GM04503 (cell line): ENCODE results near the gene WDR64.

Experiments used
- DNase-seq: peaks from one replicate; pipeline ENCODE4 v3.0.0-alpha.2; 2012; ENCODE audit warnings: low read depth

WDR64 gene

GRCh38 chr1:241631674-241632073 lies 20.4 kb upstream of the WDR64 start:
- no peak for DNase-seq

GRCh38 chr1:241632987-241633386 lies 19.1 kb upstream of the WDR64 start:
- no peak for DNase-seq

GRCh38 chr1:241635556-241636152 lies 16.4 kb upstream of the WDR64 start:
- DNase-seq, result no peak

GRCh38 chr1:241636291-241636690 lies 15.8 kb upstream of the WDR64 start:
- DNase-seq, result no peak

GRCh38 chr1:241637046-241637590 lies 15.0 kb upstream of the WDR64 start:
- DNase-seq, result no peak

GRCh38 chr1:241637604-241638003 lies 14.5 kb upstream of the WDR64 start:
- DNase-seq, result no peak

GRCh38 chr1:241638099-241638682 lies 13.9 kb upstream of the WDR64 start:
- no peak for DNase-seq

- no peak for DNase-seq
Observed at GRCh38 chr1:241638909-241639622, 13.0 kb upstream of the WDR64 start.

- DNase-seq, result no peak
Observed at GRCh38 chr1:241639623-241640148, 12.4 kb upstream of the WDR64 start.

- DNase-seq, result no peak
Observed at GRCh38 chr1:241640149-241640866, 11.8 kb upstream of the WDR64 start, which contains the start of the genes CHML and OPN3. TSS of gene CHML (minus strand) at chr1:241640369. CDS start at chr1:241635766, 4,603 bp downstream. TSS of gene OPN3 (minus strand) at chr1:241640369. CDS start at chr1:241640254, 115 bp downstream.

GRCh38 chr1:241640867-241641622 lies 11.0 kb upstream of the WDR64 start:
- DNase-seq, result no peak

GRCh38 chr1:241641773-241642592 lies 10.1 kb upstream of the WDR64 start:
- no peak for DNase-seq

GRCh38 chr1:241642593-241642944 lies 9.5 kb upstream of the WDR64 start:
- no peak for DNase-seq

GRCh38 chr1:241644259-241644658 lies 7.8 kb upstream of the WDR64 start:
- DNase-seq, result no peak

- no peak for DNase-seq
Observed at GRCh38 chr1:241645199-241645598, 6.9 kb upstream of the WDR64 start.

GRCh38 chr1:241646201-241646600 lies 5.9 kb upstream of the WDR64 start:
- DNase-seq, result no peak

- no peak for DNase-seq
Observed at GRCh38 chr1:241647658-241648057, 4.4 kb upstream of the WDR64 start.

GRCh38 chr1:241648159-241648558 lies 3.9 kb upstream of the WDR64 start:
- DNase-seq, result no peak

- DNase-seq, result no peak
Observed at GRCh38 chr1:241654019-241654418, 1.9 kb downstream of the WDR64 start.

- no peak for DNase-seq
Observed at GRCh38 chr1:241654641-241655040, 2.6 kb downstream of the WDR64 start.
